Measurements from ENCODE around the gene SPATA19.

The SPATA19 gene

GRCh38 chr11:133832096-133832990 lies 13.0 kb downstream of the SPATA19 start:
- H2AFZ ChIP-seq (ENCODE audit: low read depth, low read length, severe bottlenecking), result no peak overlapping the region
- no peaks in the 10 kb centered on the region for H3K9me3 ChIP-seq (ENCODE audit: insufficient read depth, low read length)
- no peak overlapping the region for H3K4me3 ChIP-seq (ENCODE audit: insufficient read depth, low read length, poor library complexity, severe bottlenecking)
- TF ChIP-seq CTCF (IDR thresholded peaks at IDR 0.05; ENCODE audit: insufficient read depth, low read length, poor library complexity, severe bottlenecking) (no peak), EZH2phosphoT487 (conservative IDR thresholded peaks at IDR 0.05; ENCODE audit: low read length) (no peak)
- no peaks in the 10 kb centered on the region for H3F3A ChIP-seq (ENCODE audit: insufficient read depth)
- no peak overlapping the region for H3K9ac ChIP-seq (ENCODE audit: low read length)
- H3K27ac ChIP-seq (ENCODE audit: low read depth, low read length), result no peak overlapping the region
- H4K20me1 ChIP-seq (ENCODE audit: low read depth, low read length), result no peaks in the 10 kb centered on the region
- no peaks in the 10 kb centered on the region for H3K27me3 ChIP-seq (ENCODE audit: low read length)
- H3K36me3 ChIP-seq (ENCODE audit: low read length), result no peaks in the 10 kb centered on the region
- no peak overlapping the region for H3K4me2 ChIP-seq (ENCODE audit: low read depth, low read length, poor library complexity, severe bottlenecking)
- H3K9me2 ChIP-seq (replicated peaks; ENCODE audit: insufficient read depth, low read length), result no peaks in the 10 kb centered on the region
- no peaks in the 10 kb centered on the region for H3K79me2 ChIP-seq (ENCODE audit: insufficient read depth, low read length)

- Histone ChIP-seq H3K9me2 (replicated peaks; ENCODE audit: insufficient read depth, low read length) (no peaks in the 10 kb centered on the region), H3K4me3 (ENCODE audit: insufficient read depth, low read length, poor library complexity, severe bottlenecking) (no peak overlapping the region), H3K79me2 (ENCODE audit: insufficient read depth, low read length) (no peaks in the 10 kb centered on the region), H3K36me3 (ENCODE audit: low read length) (no peaks in the 10 kb centered on the region), H3K27ac (ENCODE audit: low read depth, low read length) (no peak overlapping the region), H2AFZ (ENCODE audit: low read depth, low read length, severe bottlenecking) (no peak overlapping the region), H3K4me2 (ENCODE audit: low read depth, low read length, poor library complexity, severe bottlenecking) (no peak overlapping the region), H3K27me3 (ENCODE audit: low read length) (no peaks in the 10 kb centered on the region), H3K9ac (ENCODE audit: low read length) (no peak overlapping the region), H3K9me3 (ENCODE audit: insufficient read depth, low read length) (no peaks in the 10 kb centered on the region), H3F3A (ENCODE audit: insufficient read depth) (no peaks in the 10 kb centered on the region), H4K20me1 (ENCODE audit: low read depth, low read length) (no peaks in the 10 kb centered on the region)
- TF ChIP-seq CTCF (IDR thresholded peaks at IDR 0.05; ENCODE audit: insufficient read depth, low read length, poor library complexity, severe bottlenecking) (no peak), EZH2phosphoT487 (conservative IDR thresholded peaks at IDR 0.05; ENCODE audit: low read length) (no peak)
Measured at GRCh38 chr11:133830931-133831907, 14.1 kb downstream of the SPATA19 start.

- no peak overlapping the region for H3K9ac ChIP-seq (ENCODE audit: low read length)
- no peak overlapping the region for H3K4me3 ChIP-seq (ENCODE audit: insufficient read depth, low read length, poor library complexity, severe bottlenecking)
- no peaks in the 10 kb centered on the region for H3K36me3 ChIP-seq (ENCODE audit: low read length)
- no peak overlapping the region for H2AFZ ChIP-seq (ENCODE audit: low read depth, low read length, severe bottlenecking)
- TF ChIP-seq EZH2phosphoT487 (conservative IDR thresholded peaks at IDR 0.05; ENCODE audit: low read length), result no peak
- TF ChIP-seq CTCF (IDR thresholded peaks at IDR 0.05; ENCODE audit: insufficient read depth, low read length, poor library complexity, severe bottlenecking), result no peak
- H3K4me2 ChIP-seq (ENCODE audit: low read depth, low read length, poor library complexity, severe bottlenecking), result no peak overlapping the region
- H3K79me2 ChIP-seq (ENCODE audit: insufficient read depth, low read length), result no peaks in the 10 kb centered on the region
- no peaks in the 10 kb centered on the region for H3K9me2 ChIP-seq (replicated peaks; ENCODE audit: insufficient read depth, low read length)
- no peak overlapping the region for H3K27ac ChIP-seq (ENCODE audit: low read depth, low read length)
- H4K20me1 ChIP-seq (ENCODE audit: low read depth, low read length), result no peaks in the 10 kb centered on the region
- H3K9me3 ChIP-seq (ENCODE audit: insufficient read depth, low read length), result no peaks in the 10 kb centered on the region
- H3K27me3 ChIP-seq (ENCODE audit: low read length), result no peaks in the 10 kb centered on the region
- H3F3A ChIP-seq (ENCODE audit: insufficient read depth), result no peaks in the 10 kb centered on the region
Measured at GRCh38 chr11:133829566-133829965, 15.7 kb downstream of the SPATA19 start.

All from SU-DHL-6 (cell line).